HG02840 (cell line): ENCODE measurements around the gene MEG3.

Source experiments
- ATAC-seq: cut with Tn5 transposase; IDR thresholded peaks from one replicate; pipeline ENCODE4 v1.9.1; 2021; ENCODE audit warnings: mild to moderate bottlenecking, moderate library complexity, moderate number of reproducible peaks; ENCODE audit not compliant: unreplicated experiment, low FRiP score

The MEG3 gene

DNA sequence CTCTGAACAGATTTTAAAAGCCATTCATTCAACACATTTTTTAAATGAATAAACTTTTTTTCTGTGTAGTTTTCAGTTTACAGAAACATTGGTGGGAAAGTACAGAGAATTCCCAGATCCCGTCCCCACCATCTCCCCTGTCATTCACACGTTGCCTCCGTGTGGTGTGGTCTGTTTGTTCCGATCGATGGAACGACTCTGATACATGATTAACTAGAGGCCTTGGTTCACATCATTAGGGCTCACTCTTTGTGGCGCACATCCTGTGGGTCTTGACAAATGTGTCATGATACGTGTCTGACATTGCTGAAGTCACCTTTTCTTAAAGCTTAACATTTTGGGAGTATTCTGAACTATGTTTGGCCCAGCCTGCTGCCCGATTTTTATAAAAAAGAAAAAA lies 18.5 kb downstream of the MEG3 start:
- no peak for ATAC-seq

DNA sequence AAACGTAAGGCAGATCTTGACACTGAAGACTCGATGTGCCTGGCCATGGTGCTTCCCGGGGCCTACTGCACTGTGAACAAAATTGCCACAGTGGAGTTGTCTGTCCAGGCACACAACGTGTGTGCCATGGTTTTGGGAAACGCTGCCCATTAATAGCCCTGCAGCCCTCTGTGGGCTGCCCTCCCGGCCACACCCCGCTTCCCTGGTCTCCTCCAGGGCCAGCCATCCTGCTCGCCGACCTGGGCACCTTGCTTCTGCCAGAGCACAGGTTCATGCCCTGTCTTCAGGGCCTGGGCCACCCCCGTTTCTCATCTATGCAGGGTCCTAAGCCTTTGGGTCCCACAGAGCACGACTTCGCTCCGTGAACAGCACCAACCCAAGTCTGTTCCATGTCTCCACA lies 18.9 kb downstream of the MEG3 start:
- ATAC-seq, result no peak

DNA sequence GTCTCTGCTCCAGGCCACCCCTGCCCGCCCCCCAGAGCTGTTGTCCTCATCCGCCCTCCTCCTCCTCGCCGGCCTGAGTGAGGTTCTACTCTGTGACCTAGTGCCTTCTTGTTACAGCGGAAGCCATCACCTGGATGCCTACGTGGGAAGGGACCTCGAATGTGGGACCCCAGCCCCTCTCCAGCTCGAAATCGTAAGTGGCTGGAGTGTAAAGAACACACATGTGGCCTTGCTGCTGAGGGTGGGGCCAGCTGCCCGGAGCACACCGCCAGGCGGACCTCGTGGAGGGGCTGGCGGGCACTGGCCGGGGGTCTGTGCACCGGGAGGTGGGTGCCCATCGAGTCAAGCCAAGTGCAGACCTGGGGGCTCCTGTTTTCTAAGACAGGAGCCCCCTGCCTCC lies 19.4 kb downstream of the MEG3 start:
- no peak for ATAC-seq

DNA sequence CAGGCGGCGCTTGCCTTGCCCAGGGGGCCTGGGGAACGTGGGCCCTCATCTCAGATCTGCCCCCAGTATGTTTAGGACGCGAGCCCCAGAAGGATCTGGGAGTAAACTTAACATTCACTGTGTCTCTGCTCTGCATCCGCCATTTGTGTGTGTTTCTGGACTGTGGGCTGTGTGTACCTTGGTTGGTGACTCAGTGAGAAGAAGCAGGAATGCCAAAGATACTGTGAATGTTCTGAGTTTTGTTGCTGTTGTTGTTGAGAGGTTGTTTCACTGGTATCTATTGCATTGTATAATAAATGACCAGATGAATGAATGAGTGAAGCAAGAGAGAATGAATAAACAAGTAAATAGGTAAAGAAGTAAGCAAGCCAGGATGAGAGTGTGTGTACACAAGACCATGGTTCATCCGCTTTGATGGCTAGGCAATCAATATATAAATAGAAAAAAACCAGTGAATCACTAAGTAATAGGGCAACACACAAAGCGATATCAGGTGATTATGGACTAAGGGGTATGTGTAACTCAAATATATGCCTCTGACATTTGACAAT lies 20.5 kb downstream of the MEG3 start:
- no peak for ATAC-seq

DNA sequence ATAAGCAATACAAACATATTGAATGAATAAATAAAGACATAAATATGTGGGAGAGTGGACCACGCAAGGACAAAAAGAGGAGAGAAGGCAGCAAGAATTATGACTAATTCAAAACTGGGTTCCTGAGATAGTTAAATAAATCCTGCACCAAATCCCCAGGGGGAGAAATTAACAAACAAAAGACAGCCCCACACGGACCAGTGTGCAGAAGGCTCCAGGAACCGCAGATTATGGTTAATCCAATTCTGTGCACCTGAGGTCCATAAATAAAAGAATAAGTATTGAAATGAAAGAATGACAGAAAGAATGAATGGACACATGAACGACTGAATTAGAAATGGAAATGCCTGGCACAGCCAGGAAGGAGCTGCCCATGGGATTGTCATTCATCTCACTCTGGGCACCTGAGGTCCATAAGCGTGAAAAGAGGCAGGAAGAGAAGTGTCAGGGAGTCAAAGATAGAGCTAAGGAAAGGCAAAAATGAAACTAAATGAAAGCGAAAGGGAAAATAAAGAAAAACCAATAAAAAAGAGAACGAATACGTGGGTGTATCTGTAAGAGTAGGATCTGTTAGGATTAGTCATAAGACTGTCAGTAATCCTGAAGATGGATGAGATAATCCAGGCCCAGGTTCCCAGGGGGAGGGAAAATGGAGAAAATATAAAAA lies 23.3 kb downstream of the MEG3 start:
- no peak for ATAC-seq

DNA sequence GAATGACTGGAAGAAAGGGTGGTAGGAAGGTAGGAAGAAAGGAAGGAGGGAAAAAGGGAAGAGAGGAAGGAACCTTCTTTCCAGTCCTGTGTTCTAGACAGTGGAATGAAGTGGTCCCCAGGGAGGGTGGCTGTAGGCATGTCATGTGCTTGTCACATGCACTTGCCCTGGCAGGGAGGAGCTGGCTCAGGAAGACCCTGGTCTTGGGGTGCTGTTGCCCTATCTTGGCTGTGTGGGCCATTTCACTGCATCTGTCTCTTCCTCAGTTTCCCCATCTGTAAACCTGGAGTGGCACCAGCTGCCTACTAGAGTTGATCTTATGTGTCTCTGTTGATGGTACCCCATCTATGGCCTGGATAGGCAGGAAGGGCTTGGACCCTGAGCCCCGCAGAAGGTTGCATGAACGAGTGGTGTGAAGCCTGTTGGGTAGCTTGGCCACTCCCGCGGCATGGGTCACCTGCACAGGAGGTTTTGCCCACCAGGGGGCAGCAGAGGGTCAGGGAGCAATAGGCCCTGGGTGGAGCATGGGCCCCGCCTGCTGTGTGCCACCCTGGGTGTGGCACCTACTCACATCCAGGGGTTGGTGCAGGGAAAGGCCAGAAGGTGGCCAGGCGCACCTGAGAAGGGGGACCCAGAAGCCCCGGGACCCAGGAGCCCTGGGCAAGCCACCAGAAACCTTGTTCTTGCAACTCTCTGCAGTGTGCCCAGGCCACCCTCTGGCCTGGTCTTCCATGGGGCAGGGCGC lies 25.1 kb downstream of the MEG3 start:
- ATAC-seq, result no peak

DNA sequence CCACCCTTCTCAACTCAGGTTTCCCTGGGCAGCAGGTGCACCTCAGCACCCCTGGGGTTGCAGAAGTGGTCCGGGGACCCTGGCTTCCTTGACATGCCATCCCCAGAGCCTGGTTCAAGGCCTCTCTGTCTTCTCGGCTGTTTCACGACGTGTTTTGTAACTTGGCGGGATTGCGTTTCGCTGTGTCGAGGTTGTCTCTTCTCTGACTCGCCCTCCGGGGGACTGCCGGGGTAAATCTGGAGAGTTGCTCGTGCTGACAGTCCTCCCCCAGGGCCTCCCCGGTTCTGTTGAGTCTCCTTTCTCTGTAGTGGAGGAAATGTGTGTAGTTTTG lies 25.6 kb downstream of the MEG3 start:
- ATAC-seq, result no peak

DNA sequence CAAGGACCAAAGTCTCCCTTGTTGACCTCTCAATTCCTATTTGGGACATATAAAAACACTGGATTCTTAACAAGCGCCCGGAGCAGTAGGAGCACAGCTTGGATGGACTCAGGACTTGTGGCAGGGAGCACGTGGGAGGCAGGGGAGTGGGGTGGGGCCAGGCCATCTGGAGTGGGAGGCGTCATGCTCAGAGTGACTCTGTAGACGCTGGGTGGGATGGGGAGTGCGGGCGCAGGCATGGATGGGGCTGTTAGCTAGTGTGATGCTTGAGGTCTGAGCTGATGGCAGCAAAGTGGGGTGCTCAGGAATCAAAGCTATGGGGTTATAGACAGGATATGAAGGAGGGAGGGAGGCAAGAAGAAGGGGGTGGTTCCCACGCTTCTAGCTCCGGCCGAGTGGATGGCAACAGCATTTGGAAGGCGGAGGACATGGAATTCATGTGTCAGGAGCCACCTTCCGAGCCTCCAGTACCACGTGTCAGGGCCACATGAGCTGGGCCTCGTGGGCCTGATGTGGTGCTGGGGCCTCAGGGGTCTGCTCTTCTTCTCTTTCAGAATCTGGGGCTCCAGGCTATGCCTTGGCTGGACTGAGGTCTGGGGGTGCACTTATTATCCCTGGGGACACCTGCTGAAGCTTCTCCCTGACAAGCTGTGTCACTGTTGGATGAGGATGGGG lies 26.2 kb downstream of the MEG3 start:
- no peak for ATAC-seq

DNA sequence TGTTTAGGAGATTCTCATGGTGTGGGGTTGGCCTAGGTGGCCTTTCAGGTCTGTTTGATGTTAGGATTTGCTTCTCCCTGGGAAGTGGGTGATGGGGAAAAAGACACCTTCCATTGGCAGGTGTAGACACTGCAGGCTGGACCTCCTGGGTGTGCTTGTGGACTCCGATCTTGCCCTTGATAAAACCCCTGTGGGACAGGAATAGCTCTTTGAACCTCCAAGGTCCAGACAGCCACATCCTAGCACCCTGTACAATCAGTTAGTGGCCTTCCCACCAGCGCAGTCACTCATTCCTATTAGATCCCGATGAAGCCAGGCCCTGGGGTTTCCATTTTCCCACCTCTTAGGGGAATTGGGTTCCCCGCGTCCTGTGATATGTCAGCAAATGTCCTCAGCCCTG lies 28.5 kb downstream of the MEG3 start:
- ATAC-seq, result no peak

DNA sequence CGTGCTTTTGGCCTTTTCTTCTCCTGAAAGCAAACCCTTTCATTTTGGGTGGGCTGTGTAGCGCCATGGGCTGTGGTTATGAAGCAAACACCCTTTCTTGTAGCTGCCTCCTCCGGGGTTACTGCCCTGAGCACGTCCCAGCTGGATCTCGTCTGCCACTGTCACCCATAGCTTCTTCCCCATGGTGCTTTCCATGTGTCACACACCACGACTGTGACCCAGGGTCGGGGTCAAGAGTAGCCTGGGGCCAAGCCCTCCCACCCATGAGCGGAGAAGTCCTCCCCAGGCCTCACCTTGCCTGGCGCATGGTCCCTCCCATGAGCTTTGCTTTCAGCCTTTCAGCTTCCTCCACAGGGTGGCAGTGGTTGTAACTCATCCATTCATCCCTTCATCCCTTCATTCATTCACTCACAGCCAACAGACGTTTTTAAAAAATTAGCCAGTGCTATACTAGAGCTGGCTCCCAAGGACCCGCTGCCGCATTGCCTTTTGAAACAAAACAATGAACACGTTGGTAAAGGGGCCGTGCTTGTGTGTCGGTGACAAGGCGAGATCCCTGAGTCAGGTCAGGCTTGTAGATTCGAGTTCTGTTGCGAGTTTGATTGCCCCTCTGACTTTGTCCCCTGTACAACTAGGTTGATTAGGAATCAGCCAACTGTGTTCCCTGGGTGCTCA lies 29.5 kb downstream of the MEG3 start:
- no peak for ATAC-seq

DNA sequence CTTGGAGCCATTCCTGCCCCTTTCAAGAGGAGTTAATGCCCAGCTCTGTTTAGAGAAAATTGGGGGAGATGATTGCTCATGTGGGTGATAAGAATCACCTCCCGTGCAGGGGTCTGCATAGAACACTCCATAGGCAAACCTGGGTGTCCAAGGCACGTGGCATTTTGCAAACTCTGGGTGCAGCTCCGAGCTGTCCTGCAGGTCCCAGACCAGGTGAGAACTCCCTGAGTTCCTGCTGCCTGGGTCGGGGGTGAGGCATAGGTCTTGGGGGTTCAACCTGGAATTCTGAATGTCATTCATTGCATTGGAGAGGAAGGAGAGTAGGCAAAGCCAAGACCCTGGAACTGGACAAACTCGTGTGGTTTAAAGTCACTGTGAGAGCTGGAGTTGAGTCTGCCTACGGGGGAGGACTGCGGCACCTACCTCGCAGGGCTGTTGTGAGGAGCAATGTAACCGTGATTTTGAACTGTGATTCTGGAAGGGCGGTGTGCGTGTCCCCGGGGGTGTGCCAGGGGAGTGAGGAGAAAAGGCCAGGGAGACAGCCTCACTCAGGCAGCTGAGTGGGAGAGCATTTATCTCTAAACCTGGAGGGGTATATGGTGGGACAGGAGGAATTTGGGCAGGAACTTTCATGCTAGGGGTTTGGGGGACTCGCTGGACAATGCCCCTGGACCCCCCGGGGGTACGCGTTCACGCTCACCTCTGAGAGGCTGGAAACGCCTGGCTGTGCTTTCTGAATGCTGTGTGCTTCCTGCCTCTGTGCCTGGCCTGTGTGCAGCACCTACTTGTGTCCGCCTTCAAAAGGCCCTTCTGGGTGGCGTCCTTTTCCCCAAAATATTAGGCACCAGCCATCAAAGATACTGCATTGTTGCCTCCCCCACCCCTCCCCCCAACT lies 30.4 kb downstream of the MEG3 start:
- no peak for ATAC-seq

DNA sequence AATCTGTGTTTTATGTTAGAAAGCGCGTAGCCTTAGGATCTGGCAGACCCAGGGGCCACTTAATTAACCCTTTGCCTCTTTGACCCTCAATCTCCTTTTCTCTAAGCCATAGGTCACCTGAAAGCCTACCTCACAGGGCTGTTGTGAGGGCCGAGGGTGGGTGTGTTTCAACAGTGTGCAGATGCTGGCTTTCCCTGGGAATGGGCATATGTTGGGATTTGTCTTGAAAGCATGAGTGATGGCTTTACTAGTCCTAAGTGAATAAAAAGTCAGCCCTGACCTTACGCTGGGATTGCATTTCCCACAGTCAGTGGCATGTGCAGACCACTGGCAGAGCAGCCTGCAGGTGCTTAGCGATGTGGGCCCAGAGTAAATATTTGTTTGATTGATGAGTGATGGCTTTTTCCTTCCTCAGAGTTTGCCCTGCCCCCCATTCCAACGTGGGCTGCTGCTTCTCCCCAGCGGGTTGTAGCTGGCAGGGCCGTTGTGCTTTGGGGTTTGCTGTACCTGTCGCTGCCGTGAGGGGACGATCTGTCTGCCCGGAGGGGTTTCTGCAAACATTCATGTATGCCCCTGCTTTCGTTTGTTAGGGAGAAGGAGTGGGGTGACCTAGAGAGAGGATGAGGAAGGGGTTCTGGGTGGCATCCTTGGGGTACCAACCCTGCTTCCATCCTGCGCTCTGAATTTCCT lies 31.5 kb downstream of the MEG3 start:
- no peak for ATAC-seq

DNA sequence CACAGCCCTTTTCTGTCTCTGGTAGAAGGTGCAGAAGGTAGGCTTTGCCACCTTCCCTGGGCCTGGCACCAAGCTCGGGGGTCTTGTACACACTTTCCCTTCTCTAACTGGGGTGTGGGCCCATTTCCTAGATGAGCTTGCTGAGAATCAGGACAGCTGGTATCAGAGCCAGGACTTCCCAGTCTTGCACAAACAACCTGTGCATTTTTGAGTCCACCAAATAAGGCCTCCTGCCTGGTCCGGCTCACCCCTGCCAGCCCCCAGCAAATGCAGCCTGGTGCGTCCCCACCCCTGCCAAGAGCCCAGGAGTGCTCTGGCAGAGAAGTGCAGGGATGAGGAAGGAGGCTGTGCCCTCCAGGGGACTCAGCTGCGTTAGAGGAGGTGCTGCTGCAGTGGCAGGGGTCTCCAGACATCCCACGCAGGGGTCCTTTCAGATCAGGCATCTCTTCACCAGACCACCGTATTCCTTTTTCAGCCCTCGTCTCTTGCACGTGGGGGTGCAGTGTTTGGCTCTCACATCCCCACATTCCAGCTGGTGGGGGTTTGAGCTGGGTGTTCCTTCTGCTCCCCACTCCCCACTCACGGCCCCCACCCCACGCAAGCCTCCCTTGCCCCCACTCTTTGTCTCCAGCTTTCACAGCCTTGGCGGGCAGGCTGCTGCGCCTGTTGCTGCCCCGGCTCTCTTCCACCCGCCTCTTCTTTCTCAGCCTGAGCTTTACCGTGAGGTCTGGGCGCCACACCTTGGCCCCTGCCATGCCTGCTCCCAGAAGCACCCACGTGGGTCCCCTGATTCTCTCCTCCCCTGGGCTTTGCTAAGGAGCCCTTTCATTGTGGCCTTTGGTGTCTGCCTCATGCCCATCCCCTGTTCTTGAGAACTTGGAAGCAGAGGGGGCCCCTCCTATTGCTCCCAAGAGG lies 32.3 kb downstream of the MEG3 start:
- no peak for ATAC-seq

DNA sequence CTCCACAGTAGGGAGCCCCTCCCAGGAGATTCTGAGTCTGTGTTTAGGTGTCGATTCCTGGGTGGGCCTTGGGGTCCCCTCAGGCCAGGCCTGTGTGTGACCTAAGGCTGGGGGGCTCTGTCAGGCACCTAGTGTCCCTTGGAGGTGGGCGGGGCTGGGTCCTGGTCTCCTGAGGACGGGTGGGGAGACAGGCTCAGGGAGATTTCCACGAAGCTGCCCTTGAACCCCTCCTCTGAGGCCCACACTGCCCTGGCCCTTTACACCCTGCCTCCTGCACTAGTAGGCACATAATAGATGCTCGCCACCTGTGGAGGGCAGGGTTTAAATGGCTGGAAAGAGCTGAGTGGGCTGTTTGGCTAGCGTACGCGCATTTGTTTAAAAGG lies 32.9 kb downstream of the MEG3 start:
- no peak for ATAC-seq

DNA sequence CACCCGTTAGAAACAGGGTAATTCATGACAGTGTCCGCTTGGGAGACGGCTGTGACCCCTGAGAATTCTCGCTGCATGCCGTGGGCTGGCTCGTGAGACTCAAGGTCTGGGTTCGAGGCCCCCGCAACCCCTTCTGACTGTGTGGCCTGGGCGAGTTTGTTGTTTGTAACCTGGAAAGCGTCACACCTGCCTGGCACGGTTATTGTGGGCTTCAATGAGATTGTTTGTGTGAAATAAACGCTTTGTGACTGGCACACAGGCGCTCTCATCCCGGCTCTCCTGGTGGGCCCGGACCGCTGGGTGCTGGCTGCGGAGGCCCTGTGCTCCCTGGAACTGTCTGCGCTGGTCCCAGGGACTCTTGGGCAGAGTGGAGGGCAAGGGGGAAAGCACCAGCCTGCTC lies 33.9 kb downstream of the MEG3 start:
- ATAC-seq, result no peak

DNA sequence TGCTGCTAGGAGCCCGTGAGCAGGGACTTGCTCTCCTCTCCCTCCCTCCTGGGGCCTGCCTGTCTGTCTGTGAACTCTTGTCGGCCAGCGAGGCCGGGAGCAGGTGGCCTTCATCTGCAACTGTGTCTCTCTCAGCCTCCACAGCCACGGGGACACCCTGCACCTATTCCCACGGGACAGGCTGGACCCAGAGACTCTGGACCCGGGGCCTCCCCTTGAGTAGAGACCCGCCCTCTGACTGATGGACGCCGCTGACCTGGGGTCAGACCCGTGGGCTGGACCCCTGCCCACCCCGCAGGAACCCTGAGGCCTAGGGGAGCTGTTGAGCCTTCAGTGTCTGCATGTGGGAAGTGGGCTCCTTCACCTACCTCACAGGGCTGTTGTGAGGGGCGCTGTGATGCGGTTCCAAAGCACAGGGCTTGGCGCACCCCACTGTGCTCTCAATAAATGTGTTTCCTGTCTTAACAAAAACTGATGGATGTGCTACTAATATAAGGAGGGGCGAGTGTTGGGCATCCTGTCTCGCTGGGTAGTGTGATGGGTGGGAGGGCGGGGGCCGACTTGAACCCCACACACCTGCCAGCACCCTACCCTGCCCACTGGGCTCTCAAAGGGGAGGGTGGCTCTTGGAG lies 34.8 kb downstream of the MEG3 start:
- ATAC-seq, result no peak

DNA sequence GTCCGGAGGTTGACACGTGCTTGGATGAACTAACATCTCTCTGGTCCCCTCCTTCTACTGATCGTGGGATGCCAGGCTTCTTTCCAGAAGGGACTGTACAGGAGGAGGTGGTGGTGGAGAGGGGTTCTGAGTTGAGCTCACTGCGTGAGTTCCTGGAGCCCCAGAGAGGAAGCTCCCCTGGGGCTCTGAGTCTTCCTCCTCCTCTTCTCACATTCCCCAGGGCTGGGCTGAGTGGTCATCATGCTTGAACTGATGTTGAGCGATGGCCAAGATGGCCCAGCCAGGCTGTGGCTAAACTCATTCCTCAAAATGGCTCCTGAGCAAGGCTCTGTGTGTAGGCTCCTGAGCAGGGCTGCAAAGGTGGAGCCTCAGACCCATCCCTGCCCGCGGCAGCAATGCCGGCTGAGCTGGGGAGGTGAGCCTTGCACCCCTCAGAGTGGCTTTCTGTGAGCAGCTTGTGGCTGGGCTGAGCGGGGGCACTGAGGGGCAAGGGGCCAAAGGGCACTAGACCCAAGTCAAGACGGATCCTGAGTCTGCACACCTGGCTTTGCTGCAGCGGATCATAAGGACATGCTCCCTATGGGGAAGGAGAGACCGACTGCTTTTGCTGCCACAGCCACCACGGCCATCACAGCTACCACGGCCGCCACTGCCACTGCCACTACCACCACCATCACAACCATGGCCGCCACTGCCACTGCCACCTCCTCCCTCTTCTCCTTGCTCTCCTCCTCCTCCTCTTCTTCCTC lies 35.4 kb downstream of the MEG3 start:
- no peak for ATAC-seq

DNA sequence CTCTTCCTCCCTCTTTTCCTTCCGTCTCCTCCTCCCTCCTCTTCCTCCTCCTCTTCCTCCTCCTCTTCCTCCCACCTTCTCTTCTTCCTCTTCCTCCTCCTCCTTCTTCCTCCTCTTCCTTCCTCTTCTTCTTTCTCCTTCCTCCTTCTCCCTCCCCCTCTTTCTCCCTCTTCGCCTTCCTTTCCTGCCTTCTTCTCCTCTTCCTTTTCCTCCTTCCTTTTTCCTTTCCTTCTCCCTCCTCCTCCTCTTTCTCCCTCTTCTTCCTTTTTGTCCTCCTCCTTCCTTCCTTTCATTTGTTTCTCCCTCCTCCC lies 36.0 kb downstream of the MEG3 start:
- no peak for ATAC-seq
